NT2/D1 (cell line): ENCODE data around the gene SIK3.

Experiments used
- YY1 ChIP-seq: IDR thresholded peaks from 2 replicates; pipeline ENCODE4 v1.6.1; 2011; ENCODE audit not compliant: insufficient read length, insufficient read depth
- ZNF274 ChIP-seq: IDR thresholded peaks from 2 replicates; pipeline ENCODE4 v1.6.1; 2011; ENCODE audit warnings: mild to moderate bottlenecking, low read depth, low read length

GRCh38 chr11:116836632-116836991, 261.6 kb downstream of the SIK3 start:
- TF ChIP-seq ZNF274 (no peak), YY1 (no peak)
